ENCODE measurements around the gene FLOT1.

The FLOT1 gene

GRCh38 chr6:30775104-30775503 lies 32.6 kb upstream of the FLOT1 start:
- Histone ChIP-seq H3K4me2 (ENCODE audit: low read length) (no peak overlapping the region), H3K9me2 (ENCODE audit: low read depth, low read length) (no peaks in the 10 kb centered on the region), H3K9ac (ENCODE audit: low read length) (no peak overlapping the region), H3K27me3 (ENCODE audit: insufficient read depth, low read length) (no peaks in the 10 kb centered on the region; the same call in 1 of the 2 replicates), H3K36me3 (ENCODE audit: insufficient read depth, low read length) (no peaks in the 10 kb centered on the region), H2AFZ (ENCODE audit: low read length) (no peak overlapping the region), H3K9me3 (ENCODE audit: low read length) (no peaks in the 10 kb centered on the region), H3K27ac (ENCODE audit: low read depth, low read length, poor library complexity, severe bottlenecking) (no peak overlapping the region), H3K79me2 (ENCODE audit: insufficient read depth, low read length) (no peaks in the 10 kb centered on the region), H3K4me1 (ENCODE audit: insufficient read depth, low read length, severe bottlenecking) (no peaks in the 10 kb centered on the region), H3K4me3 (ENCODE audit: low read depth, low read length, poor library complexity, severe bottlenecking) (no peak overlapping the region), H3F3A (ENCODE audit: insufficient read depth, low read length) (no peaks in the 10 kb centered on the region), H4K20me1 (ENCODE audit: insufficient read depth, low read length) (no peaks in the 10 kb centered on the region)
- TF ChIP-seq, protein P1, sequence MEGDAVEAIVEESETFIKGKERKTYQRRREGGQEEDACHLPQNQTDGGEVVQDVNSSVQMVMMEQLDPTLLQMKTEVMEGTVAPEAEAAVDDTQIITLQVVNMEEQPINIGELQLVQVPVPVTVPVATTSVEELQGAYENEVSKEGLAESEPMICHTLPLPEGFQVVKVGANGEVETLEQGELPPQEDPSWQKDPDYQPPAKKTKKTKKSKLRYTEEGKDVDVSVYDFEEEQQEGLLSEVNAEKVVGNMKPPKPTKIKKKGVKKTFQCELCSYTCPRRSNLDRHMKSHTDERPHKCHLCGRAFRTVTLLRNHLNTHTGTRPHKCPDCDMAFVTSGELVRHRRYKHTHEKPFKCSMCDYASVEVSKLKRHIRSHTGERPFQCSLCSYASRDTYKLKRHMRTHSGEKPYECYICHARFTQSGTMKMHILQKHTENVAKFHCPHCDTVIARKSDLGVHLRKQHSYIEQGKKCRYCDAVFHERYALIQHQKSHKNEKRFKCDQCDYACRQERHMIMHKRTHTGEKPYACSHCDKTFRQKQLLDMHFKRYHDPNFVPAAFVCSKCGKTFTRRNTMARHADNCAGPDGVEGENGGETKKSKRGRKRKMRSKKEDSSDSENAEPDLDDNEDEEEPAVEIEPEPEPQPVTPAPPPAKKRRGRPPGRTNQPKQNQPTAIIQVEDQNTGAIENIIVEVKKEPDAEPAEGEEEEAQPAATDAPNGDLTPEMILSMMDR (IDR thresholded peaks at IDR 0.05; ENCODE audit: low read length), result no peak
- TF ChIP-seq EZH2 (IDR thresholded peaks at IDR 0.05; ENCODE audit: borderline replicate concordance, low read length), result no peak

- Histone ChIP-seq H3K4me2 (ENCODE audit: low read length) (no peak overlapping the region), H4K20me1 (ENCODE audit: insufficient read depth, low read length) (no peaks in the 10 kb centered on the region), H3K9me3 (ENCODE audit: low read length) (no peaks in the 10 kb centered on the region), H3K27me3 (ENCODE audit: insufficient read depth, low read length) (no peaks in the 10 kb centered on the region; the same call in 1 of the 2 replicates), H3K36me3 (ENCODE audit: insufficient read depth, low read length) (no peaks in the 10 kb centered on the region), H3K79me2 (ENCODE audit: insufficient read depth, low read length) (no peaks in the 10 kb centered on the region), H3K4me1 (ENCODE audit: insufficient read depth, low read length, severe bottlenecking) (no peaks in the 10 kb centered on the region), H3K27ac (ENCODE audit: low read depth, low read length, poor library complexity, severe bottlenecking) (no peak overlapping the region), H3F3A (ENCODE audit: insufficient read depth, low read length) (no peaks in the 10 kb centered on the region), H3K9me2 (ENCODE audit: low read depth, low read length) (no peaks in the 10 kb centered on the region), H2AFZ (ENCODE audit: low read length) (no peak overlapping the region), H3K4me3 (ENCODE audit: low read depth, low read length, poor library complexity, severe bottlenecking) (no peak overlapping the region), H3K9ac (ENCODE audit: low read length) (no peak overlapping the region)
- no peak for TF ChIP-seq EZH2 (IDR thresholded peaks at IDR 0.05; ENCODE audit: borderline replicate concordance, low read length)
- TF ChIP-seq, protein P1 (IDR thresholded peaks at IDR 0.05; ENCODE audit: low read length), result no peak
These were observed 32.2 kb upstream of the FLOT1 start for GRCh38 chr6:30774701-30775100.

- Histone ChIP-seq H3K36me3 (ENCODE audit: insufficient read depth, low read length) (no peaks in the 10 kb centered on the region), H3K9ac (ENCODE audit: low read length) (no peak overlapping the region), H3K4me2 (ENCODE audit: low read length) (no peak overlapping the region)
These were observed 28.1 kb upstream of the FLOT1 start for GRCh38 chr6:30770592-30770991.

More at GRCh38 chr6:30770592-30770991, 28.1 kb upstream of the FLOT1 start:
- TF ChIP-seq EZH2 (IDR thresholded peaks at IDR 0.05; ENCODE audit: borderline replicate concordance, low read length), result no peak
- TF ChIP-seq, protein P1 (IDR thresholded peaks at IDR 0.05; ENCODE audit: low read length), result no peak
- H3K4me1 ChIP-seq (ENCODE audit: insufficient read depth, low read length, severe bottlenecking), result no peaks in the 10 kb centered on the region
- H4K20me1 ChIP-seq (ENCODE audit: insufficient read depth, low read length), result no peaks in the 10 kb centered on the region
- H3K9me3 ChIP-seq (ENCODE audit: low read length), result no peaks in the 10 kb centered on the region
- H3K9me2 ChIP-seq (ENCODE audit: low read depth, low read length), result no peaks in the 10 kb centered on the region
- no peak overlapping the region for H3K4me3 ChIP-seq (ENCODE audit: low read depth, low read length, poor library complexity, severe bottlenecking)
- H3F3A ChIP-seq (ENCODE audit: insufficient read depth, low read length), result no peaks in the 10 kb centered on the region
- no peaks in the 10 kb centered on the region for H3K79me2 ChIP-seq (ENCODE audit: insufficient read depth, low read length)
- H3K27me3 ChIP-seq (ENCODE audit: insufficient read depth, low read length), result no peaks in the 10 kb centered on the region; the same call in 1 of the 2 replicates
- H3K27ac ChIP-seq (ENCODE audit: low read depth, low read length, poor library complexity, severe bottlenecking), result no peak overlapping the region
- no peak overlapping the region for H2AFZ ChIP-seq (ENCODE audit: low read length)

All from OCI-LY1 (cell line).